PC-3 (cell line): ENCODE results near the gene CRYZL1.

ENCODE experiments used
- CTCF ChIP-seq: fragments of 300-600 bp; sonication (generic); conservative IDR thresholded peaks from 2 replicates; pipeline ENCODE4 v1.5.1; 2017; ENCODE audit warnings: antibody characterized with exemption, low read depth, mild to moderate bottlenecking, low read length
- EZH2 ChIP-seq: fragments of 300-600 bp; sonication (generic); IDR thresholded peaks from one replicate; pipeline ENCODE4 v1.6.1; 2017; ENCODE audit warnings: antibody characterized with exemption, mild to moderate bottlenecking, low read length; ENCODE audit not compliant: unreplicated experiment
- EZH2phosphoT487 ChIP-seq: fragments of 300-600 bp; sonication (generic); IDR thresholded peaks from 2 replicates; pipeline ENCODE4 v1.6.1; 2018; ENCODE audit warnings: mild to moderate bottlenecking, antibody characterized with exemption, low read length, borderline replicate concordance

GRCh38 chr21:33664135-33664534 lies 22.6 kb upstream of the CRYZL1 start:
- TF ChIP-seq CTCF (no peak), EZH2phosphoT487 (no peak), EZH2 (no peak)
